ENCODE results near the gene HOXB1.

The HOXB1 gene

DNA sequence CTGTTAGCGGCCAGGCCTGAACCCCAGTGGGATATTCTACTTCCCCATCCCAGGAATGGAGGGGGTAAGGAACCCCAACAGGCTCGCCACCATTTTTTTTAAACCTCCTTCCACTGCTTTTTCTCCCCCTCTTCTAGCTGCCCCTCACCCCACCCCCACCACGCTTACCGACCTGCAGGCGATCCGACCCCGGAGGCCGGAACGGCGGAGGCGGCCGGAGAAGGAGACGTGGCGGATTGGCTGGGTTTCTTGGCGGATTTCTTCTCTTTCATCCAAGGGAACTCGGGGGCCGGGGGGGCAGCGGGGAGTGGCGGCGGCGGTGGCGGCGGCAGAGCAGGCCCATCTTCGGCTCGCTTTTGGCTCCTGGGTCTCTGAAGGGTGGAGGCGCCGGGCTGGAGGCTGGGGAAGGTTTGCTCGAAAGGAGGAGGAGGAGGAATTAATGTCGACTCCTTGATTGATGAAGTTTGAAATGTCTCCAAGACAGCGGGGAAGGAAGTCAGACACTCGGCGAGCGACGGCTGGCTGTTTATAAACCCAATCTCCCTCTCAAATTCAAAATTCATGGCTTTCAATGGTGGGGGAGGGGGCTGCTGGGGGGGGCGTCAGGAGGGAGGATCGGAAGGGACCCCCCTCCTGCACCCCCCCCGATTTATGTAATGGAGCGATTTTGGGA lies 13.7 kb upstream of the HOXB1 start:
- peak; percentile 49 for DNase-seq (ENCODE audit: extremely low spot score)
- TF ChIP-seq, protein P1, sequence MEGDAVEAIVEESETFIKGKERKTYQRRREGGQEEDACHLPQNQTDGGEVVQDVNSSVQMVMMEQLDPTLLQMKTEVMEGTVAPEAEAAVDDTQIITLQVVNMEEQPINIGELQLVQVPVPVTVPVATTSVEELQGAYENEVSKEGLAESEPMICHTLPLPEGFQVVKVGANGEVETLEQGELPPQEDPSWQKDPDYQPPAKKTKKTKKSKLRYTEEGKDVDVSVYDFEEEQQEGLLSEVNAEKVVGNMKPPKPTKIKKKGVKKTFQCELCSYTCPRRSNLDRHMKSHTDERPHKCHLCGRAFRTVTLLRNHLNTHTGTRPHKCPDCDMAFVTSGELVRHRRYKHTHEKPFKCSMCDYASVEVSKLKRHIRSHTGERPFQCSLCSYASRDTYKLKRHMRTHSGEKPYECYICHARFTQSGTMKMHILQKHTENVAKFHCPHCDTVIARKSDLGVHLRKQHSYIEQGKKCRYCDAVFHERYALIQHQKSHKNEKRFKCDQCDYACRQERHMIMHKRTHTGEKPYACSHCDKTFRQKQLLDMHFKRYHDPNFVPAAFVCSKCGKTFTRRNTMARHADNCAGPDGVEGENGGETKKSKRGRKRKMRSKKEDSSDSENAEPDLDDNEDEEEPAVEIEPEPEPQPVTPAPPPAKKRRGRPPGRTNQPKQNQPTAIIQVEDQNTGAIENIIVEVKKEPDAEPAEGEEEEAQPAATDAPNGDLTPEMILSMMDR (IDR thresholded peaks at IDR 0.05; ENCODE audit: control extremely low read depth, extremely low read depth, low read depth, missing control alignments) = no peak
- ChIA-PET POLR2A (no interaction called here), CTCF (no interaction called here)

DNA sequence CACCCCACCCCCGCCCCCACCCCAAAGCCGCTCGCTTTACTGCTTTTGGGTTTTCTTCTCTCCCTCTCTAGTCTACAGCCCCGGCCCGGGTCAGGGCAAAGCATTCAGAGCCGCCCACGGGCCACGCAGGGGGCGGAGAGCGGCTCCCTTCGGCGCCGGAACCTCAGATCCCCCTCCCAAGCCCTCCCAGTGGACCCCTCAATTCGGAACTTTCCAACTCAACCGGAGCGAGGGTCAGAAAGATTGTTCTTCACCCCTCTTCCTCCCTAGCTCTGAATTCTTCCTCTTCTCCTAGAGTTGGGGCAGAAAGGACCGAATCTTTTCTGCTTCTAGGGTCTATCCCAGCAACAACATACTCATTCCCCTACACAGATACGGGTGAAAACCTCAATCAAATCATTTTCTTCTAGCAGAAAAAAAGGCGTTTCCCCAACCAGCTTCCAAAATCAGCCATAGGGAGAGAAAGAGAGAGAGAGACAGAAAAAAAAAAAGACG lies 13.1 kb upstream of the HOXB1 start:
- DNase-seq (ENCODE audit: extremely low spot score) = no peak
- ChIA-PET CTCF (interaction anchor here (1.6 kb wide), 1 partner anchor 22 kb away, joined by 3 read pairs; no protein-coding TSS in a partner anchor), POLR2A (no interaction called here)
- TF ChIP-seq, protein P1 (IDR thresholded peaks at IDR 0.05; ENCODE audit: control extremely low read depth, extremely low read depth, low read depth, missing control alignments) = no peak

DNA sequence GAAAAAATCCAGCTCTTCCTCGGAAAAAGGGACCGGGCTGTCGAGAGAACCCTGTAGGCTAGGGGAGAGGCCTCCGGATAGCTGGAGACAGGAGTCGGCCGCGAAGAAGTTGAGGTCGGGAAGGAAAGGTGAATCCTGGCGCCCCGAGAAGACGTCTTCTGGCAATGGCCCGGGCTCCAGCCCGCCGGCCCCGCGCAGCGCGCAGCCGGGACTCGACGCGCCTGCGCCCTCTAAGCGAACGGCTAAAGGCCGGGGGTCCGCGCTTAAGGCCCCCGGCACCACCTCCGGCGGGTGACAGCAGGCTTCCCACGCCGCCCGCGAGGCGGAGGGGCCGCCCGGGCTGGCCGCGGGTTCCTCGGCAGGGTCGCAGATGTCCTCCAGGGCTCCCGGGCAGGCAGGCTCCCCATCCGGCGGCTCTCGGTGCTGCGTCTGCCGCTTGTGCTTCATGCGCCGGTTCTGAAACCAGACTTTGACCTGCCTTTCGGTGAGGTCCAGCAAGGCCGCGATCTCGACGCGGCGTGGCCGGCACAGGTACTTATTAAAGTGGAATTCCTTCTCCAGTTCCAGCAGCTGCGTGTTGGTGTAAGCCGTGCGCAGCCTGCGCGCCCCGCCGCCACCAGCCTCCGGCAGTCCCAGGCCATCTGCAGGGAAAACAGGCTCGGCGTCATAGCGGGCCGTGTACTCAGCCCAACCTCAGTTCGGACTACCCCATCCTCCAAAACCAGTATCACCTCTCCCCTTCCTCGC lies 12.5 kb upstream of the HOXB1 start:
- CTCF ChIA-PET = interaction anchor here (1.3 to 1.6 kb wide), 2 partner anchors 13 to 21 kb away, joined by 3 read pairs; no protein-coding TSS in a partner anchor
- TF ChIP-seq, protein P1 (IDR thresholded peaks at IDR 0.05; ENCODE audit: control extremely low read depth, extremely low read depth, low read depth, missing control alignments) = no peak
- POLR2A ChIA-PET = no interaction called here
- DNase-seq (ENCODE audit: extremely low spot score) = peak; percentile 72

DNA sequence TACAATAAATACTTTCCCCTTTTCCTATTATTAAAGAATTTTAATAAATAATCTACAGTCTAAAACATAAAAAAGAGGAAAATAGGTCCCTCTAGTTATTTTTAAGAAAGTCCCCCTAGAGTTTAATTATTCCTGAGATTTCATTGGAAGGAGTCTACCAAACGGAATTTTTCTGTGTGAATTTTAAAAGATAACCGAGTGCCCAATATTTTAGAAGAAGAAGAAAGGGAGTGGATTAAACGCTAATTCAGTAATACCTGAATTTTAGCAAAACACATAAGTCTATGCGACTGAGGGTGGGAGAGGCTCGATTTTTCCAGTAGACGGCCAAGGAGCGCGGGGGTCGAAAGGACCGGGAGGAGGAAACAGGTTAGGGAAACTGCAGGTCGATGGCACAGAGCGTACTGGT lies 11.9 kb upstream of the HOXB1 start:
- TF ChIP-seq, protein P1 (IDR thresholded peaks at IDR 0.05; ENCODE audit: control extremely low read depth, extremely low read depth, low read depth, missing control alignments) = no peak
- CTCF ChIA-PET = interaction anchor here (1.3 to 1.6 kb wide), 2 partner anchors 14 to 21 kb away, joined by 3 read pairs; no protein-coding TSS in a partner anchor
- POLR2A ChIA-PET = no interaction called here
- DNase-seq (ENCODE audit: extremely low spot score) = no peak

GRCh38 chr17:48542114-48542656 lies 11.4 kb upstream of the HOXB1 start:
- TF ChIP-seq, protein P1 (IDR thresholded peaks at IDR 0.05; ENCODE audit: control extremely low read depth, extremely low read depth, low read depth, missing control alignments) = no peak
- no peak for DNase-seq (ENCODE audit: extremely low spot score)
- CTCF ChIA-PET = interaction anchor here (0.8 to 1.6 kb wide), 3 partner anchors 15 to 59 kb away, joined by 3 read pairs; no protein-coding TSS in a partner anchor
- POLR2A ChIA-PET = no interaction called here

- POLR2A ChIA-PET = no interaction called here
- peak; percentile 58 for DNase-seq (ENCODE audit: extremely low spot score)
- TF ChIP-seq, protein P1 (IDR thresholded peaks at IDR 0.05; ENCODE audit: control extremely low read depth, extremely low read depth, low read depth, missing control alignments) = no peak
- CTCF ChIA-PET = interaction anchor here (0.8 to 1.3 kb wide), 2 partner anchors 15 to 60 kb away, joined by 3 read pairs; no protein-coding TSS in a partner anchor
These were observed 10.8 kb upstream of the HOXB1 start for GRCh38 chr17:48541577-48542113.
